ENCODE data around the gene DBN1. TPM values are rescaled to one million over a fixed set of nuclear protein-coding genes. Genes with fewer than 3 reads are reported as not detected.
A peak's percentile ranks its signal among the peaks of the same experiment; 100 is the strongest.

DBN1 gene
- total and polyA plus RNA-seq, 2 of the 8 experiments (the other 6 are each of a cell fraction or from before 2014, with no cell fraction given) = 168 to 333 TPM

DNA sequence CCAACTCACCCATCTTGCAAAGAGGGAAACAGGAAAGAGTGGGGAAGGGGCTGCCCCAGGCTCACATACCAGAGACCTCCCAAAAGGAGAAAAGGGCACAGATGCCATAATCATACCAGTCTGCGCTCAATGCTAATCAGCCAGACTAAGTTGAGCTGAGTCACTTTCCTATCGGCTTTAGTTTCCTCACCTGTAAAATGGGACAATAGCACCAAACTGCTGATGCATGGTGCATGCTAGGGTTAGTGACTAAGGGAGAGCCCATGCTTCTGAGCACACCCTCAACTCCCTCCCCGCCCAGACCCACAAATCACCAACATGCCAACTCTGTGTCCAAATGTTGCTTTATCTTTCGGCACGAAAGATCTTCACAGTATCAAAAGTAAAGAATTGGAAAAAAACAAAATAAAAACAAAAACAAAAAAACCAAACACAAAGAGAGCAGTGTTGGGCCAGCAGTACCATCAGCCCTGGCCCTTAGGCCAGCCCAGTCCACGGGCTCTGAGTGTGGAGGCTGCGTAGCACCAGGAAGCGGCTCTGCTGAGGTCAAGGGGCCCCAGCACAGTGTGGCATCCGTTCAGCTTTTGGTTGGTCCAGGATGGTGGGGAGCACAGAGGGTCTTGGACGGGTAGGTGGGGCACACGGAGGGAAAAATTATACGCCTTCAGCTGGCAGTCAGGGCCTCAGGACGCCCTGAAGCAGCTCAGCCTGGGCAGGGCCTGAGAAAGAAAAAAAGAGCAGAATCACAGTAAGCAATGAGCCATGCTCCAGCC is 46.2 kb upstream of the DBN1 start:
- Histone ChIP-seq H3K9me3 (ENCODE audit: insufficient read depth in 2 of 2, low read depth in 1 of 2, low read length in 1 of 2) (no peaks in the 10 kb centered on the region), H3K79me2 (ENCODE audit: control insufficient read depth in 1 of 2, insufficient read depth in 2 of 2, low read length in 2 of 2) (peaks cover 0 to 9% of the 10 kb centered on the region in 2 experiments; a peak in 1 of 4 replicates), H3K18ac (ENCODE audit: extremely low read depth, low read length) (no peak overlapping the region), H4K91ac (replicated peaks; ENCODE audit: insufficient read length, low read length) (no peak overlapping the region), H3K23me2 (ENCODE audit: low read depth, low read length) (peaks cover 8% of the 10 kb centered on the region), H4K8ac (ENCODE audit: extremely low read depth, insufficient read depth, low read length) (peak overlapping the region; percentile 48; the same call in 1 of the 2 replicates), H2BK120ac (replicated peaks; ENCODE audit: low read depth, low read length) (no peak overlapping the region), H3K27me3 (replicated peaks in 1 of 4; ENCODE audit: control insufficient read depth in 3 of 4, extremely low read depth in 1 of 4, insufficient read depth in 3 of 4, low read length in 3 of 4) (no peaks in the 10 kb centered on the region), H4K5ac (ENCODE audit: insufficient read length, low read depth, low read length) (no peak overlapping the region), H2BK15ac (ENCODE audit: low read length) (no peak overlapping the region), H4K20me1 (replicated peaks in 1 of 2; ENCODE audit: control insufficient read depth in 1 of 2, insufficient read depth in 2 of 2, low read length in 2 of 2) (peaks cover 0 to 7% of the 10 kb centered on the region in 2 experiments), H2BK5ac (ENCODE audit: low read depth, low read length) (no peak overlapping the region), H3K23ac (ENCODE audit: insufficient read length) (no peak overlapping the region), H2AK5ac (ENCODE audit: low read depth, low read length) (no peak overlapping the region), H3K14ac (ENCODE audit: insufficient read length) (no peak overlapping the region), H3K36me3 (ENCODE audit: control insufficient read depth in 2 of 4, insufficient read depth in 4 of 4, low read length in 3 of 4) (peaks cover 23 to 43% (median 35%) of the 10 kb centered on the region in 4 experiments), H2AFZ (ENCODE audit: low read length) (no peak overlapping the region), H3K4ac (replicated peaks; ENCODE audit: insufficient read length, low read depth, low read length) (no peak overlapping the region), H3K4me2 (ENCODE audit: insufficient read depth in 1 of 2, low read depth in 2 of 2, low read length in 2 of 2) (no peak overlapping the region), H3K79me1 (ENCODE audit: low read depth, low read length) (peaks cover 3% of the 10 kb centered on the region; the same call in 1 of the 2 replicates), H3K4me1 (replicated peaks in 1 of 4; ENCODE audit: control insufficient read depth in 3 of 4, insufficient read depth in 4 of 4, low read length in 3 of 4) (peaks cover 0 to 6% (median 5%) of the 10 kb centered on the region in 4 experiments; a peak in 5 of 7 replicates), H3K9ac (replicated peaks in 1 of 4; ENCODE audit: extremely low read depth in 1 of 4, low read depth in 3 of 4, low read length in 3 of 4) (no peak overlapping the region), H3K56ac (replicated peaks; ENCODE audit: insufficient read length, low read depth, low read length) (no peak overlapping the region), H3K27ac (ENCODE audit: low read depth, low read length) (no peak overlapping the region), H3K4me3 (ENCODE audit: extremely low read depth in 1 of 4, insufficient read depth in 2 of 4, low read depth in 3 of 4, low read length in 4 of 4) (no peak overlapping the region), H2BK20ac (ENCODE audit: low read length) (no peak overlapping the region), H2BK12ac (ENCODE audit: low read depth, low read length) (no peak overlapping the region)
- POLR2A ChIA-PET (ENCODE audit: partially characterized antibody) = interaction anchor here (0.6 to 5.0 kb wide), 6 partner anchors 10 to 49 kb away, joined by 3 to 11 read pairs (median 4); partner anchors contain the start of gene DOK3
- WGBS, 2 experiments (ENCODE audit: extremely low coverage in 1 of 2, insufficient coverage in 1 of 2, insufficient read length in 1 of 2, insufficient replicate concordance in 2 of 2, low coverage in 1 of 2, low lambda C conversion rate in 2 of 2, missing lambda C conversion rate in 1 of 2) = 82% methylated on average over 13 of the region's 13 CpGs; no CpG with 5 or more reads in 1 of the 2 experiments
- CTCF ChIA-PET (ENCODE audit: partially characterized antibody) = interaction anchor here (0.6 to 1.0 kb wide), 5 partner anchors 13 to 742 kb away, joined by 3 to 4 read pairs (median 3); no protein-coding TSS in a partner anchor
- DNase-seq (ENCODE audit: low read depth in 1 of 2, low spot score in 2 of 2) (no peak), FAIRE-seq (no peak)
- TF ChIP-seq TAF7 (optimal IDR thresholded peaks at IDR 0.05; ENCODE audit: borderline replicate concordance, low read depth, low read length) = no peak
- TF ChIP-seq HDAC6 (IDR thresholded peaks at IDR 0.05; ENCODE audit: low read depth, low read length) = no peak
- TF ChIP-seq BCL11A (IDR thresholded peaks at IDR 0.05; ENCODE audit: low read depth in 2 of 2, low read length in 2 of 2) = no peak
- TF ChIP-seq RNF2 (IDR thresholded peaks at IDR 0.05; ENCODE audit: borderline replicate concordance, low read depth, low read length, missing control alignments, poor library complexity, severe bottlenecking) = no peak
- no peak for TF ChIP-seq YY1 (IDR thresholded peaks at IDR 0.05; ENCODE audit: low read depth, low read length)
- TF ChIP-seq SP2 (IDR thresholded peaks at IDR 0.05; ENCODE audit: low read length) = no peak
- TF ChIP-seq KDM1A (IDR thresholded peaks at IDR 0.05; ENCODE audit: borderline replicate concordance, low read length) = no peak
- TF ChIP-seq KDM5A (IDR thresholded peaks at IDR 0.05; ENCODE audit: low read length) = no peak
- TF ChIP-seq SAP30 (IDR thresholded peaks at IDR 0.05; ENCODE audit: insufficient read depth, insufficient replicate concordance, low read length) = no peak
- TF ChIP-seq, protein P1, sequence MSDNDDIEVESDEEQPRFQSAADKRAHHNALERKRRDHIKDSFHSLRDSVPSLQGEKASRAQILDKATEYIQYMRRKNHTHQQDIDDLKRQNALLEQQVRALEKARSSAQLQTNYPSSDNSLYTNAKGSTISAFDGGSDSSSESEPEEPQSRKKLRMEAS (IDR thresholded peaks at IDR 0.05) = no peak
- no peak for TF ChIP-seq SIN3A (conservative IDR thresholded peaks at IDR 0.05 in 1 of 2, IDR thresholded peaks at IDR 0.05 in 1 of 2; ENCODE audit: low read depth in 1 of 2, low read length in 2 of 2)
